ENCODE measurements around the gene DCTN2. TPM values are rescaled to one million over a fixed set of nuclear protein-coding genes. Genes with fewer than 3 reads are reported as not detected.

Gene DCTN2
- total RNA-seq, 1 donor from 2014 or later, result 106 TPM

- no peak for DNase-seq (ENCODE audit: low spot score)
Observed at GRCh38 chr12:57491393-57492280, 55.4 kb downstream of the DCTN2 start.

- no peak for DNase-seq (ENCODE audit: low spot score)
Observed at GRCh38 chr12:57490126-57490525, 56.9 kb downstream of the DCTN2 start.

- DNase-seq (ENCODE audit: low spot score), result no peak
Observed at GRCh38 chr12:57489157-57489641, 57.8 kb downstream of the DCTN2 start.

GRCh38 chr12:57488402-57489156, 58.4 kb downstream of the DCTN2 start:
- DNase-seq (ENCODE audit: low spot score), result no peak

- peak; percentile 96 for DNase-seq (ENCODE audit: low spot score)
Observed at GRCh38 chr12:57487597-57488401, 59.2 kb downstream of the DCTN2 start, which contains the start of gene MARS1. MARS1 (plus strand) TSS chr12:57488068; CDS start chr12:57488091, 23 bp downstream.

- DNase-seq (ENCODE audit: low spot score), result no peak
Observed at GRCh38 chr12:57487055-57487596, 59.9 kb downstream of the DCTN2 start.

- no peak for DNase-seq (ENCODE audit: low spot score)
Observed at GRCh38 chr12:57485695-57486094, 61.3 kb downstream of the DCTN2 start.

- DNase-seq (ENCODE audit: low spot score), result no peak
Observed at GRCh38 chr12:57483466-57483865, 63.5 kb downstream of the DCTN2 start.

- DNase-seq (ENCODE audit: low spot score), result no peak
Observed at GRCh38 chr12:57481671-57482070, 65.3 kb downstream of the DCTN2 start.

Small RNA genes within 50 kb of the gene (microRNA-seq; reads per million reads assigned to microRNA genes)
- gene MIR616 (ENCODE audit: borderline number of aligned reads), result not detected
- not detected for gene MIR6758 (ENCODE audit: borderline number of aligned reads)

Other genes starting within 250 kb of the DCTN2 start
- gene R3HDM2, start 116.1 kb downstream of the DCTN2 start, total RNA-seq, result 49.0 TPM
- not detected for gene INHBC, start 112.4 kb downstream of the DCTN2 start, total RNA-seq
- not detected for gene INHBE, start 91.9 kb downstream of the DCTN2 start, total RNA-seq
- 0.13 TPM for gene GLI1, start 87.4 kb downstream of the DCTN2 start, total RNA-seq
- gene ARHGAP9, start 67.3 kb downstream of the DCTN2 start, total RNA-seq, result 26.5 TPM
- gene MARS1, start 59.1 kb downstream of the DCTN2 start, total RNA-seq, result 145 TPM
- 32.2 TPM for gene DDIT3, start 26.7 kb downstream of the DCTN2 start, total RNA-seq
- gene MBD6, start 24.4 kb downstream of the DCTN2 start, total RNA-seq, result 66.0 TPM
- gene KIF5A, start 2.9 kb upstream of the DCTN2 start, total RNA-seq, result not detected
- 14.3 TPM for gene PIP4K2C, start 44.0 kb upstream of the DCTN2 start, total RNA-seq
- 7.2 TPM for gene DTX3, start 57.6 kb upstream of the DCTN2 start, total RNA-seq
- 12.8 TPM for gene ARHGEF25, start 64.2 kb upstream of the DCTN2 start, total RNA-seq
- gene B4GALNT1, start 86.0 kb upstream of the DCTN2 start, total RNA-seq, result 2.7 TPM
- gene OS9, start 146.9 kb upstream of the DCTN2 start, total RNA-seq, result 251 TPM
- gene AGAP2, start 191.6 kb upstream of the DCTN2 start, total RNA-seq, result 2.1 TPM
- 35.0 TPM for gene TSPAN31, start 197.8 kb upstream of the DCTN2 start, total RNA-seq
- 87.0 TPM for gene CDK4, start 205.1 kb upstream of the DCTN2 start, total RNA-seq
- gene MARCHF9, start 207.9 kb upstream of the DCTN2 start, total RNA-seq, result 11.3 TPM
- gene CYP27B1, start 219.9 kb upstream of the DCTN2 start, total RNA-seq, result 1.8 TPM
- 32.8 TPM for gene METTL1, start 224.9 kb upstream of the DCTN2 start, total RNA-seq
- 7.2 TPM for gene EEF1AKMT3, start 225.4 kb upstream of the DCTN2 start, total RNA-seq
- gene TSFM, start 235.6 kb upstream of the DCTN2 start, total RNA-seq, result 32.7 TPM